Measurements from ENCODE around the gene DAAM1.

DNA sequence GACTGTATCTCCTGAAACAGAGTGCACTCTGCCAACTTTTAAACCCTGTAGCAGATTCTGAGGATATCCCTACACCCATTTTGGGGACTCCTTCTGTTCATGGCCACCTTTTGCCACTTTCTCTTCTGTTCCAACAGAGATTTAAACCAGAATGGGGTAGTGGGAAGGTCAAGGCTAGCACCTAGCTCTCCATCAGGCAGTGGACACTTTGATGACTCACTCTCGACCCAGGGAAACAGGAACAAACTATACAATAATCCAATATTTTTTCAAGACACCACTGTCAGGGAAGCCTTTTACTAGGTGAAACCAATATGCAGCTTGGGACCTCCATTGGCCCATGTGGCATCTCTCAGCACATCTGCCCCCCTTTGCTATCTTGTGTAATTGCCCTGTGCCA lies 103.6 kb downstream of the DAAM1 start:
- TF ChIP-seq CTCF (IDR thresholded peaks at IDR 0.05) (no peak), POLR2A (IDR thresholded peaks at IDR 0.05) (no peak)
